GM18517 (cell line): ENCODE data around the gene NPDC1.
"Not testable (repeated sequence)": the region's sequence is repeated elsewhere in the genome, so short reads cannot be mapped to it uniquely, and the experiment has no call there.

Source experiments
- ATAC-seq: cut with Tn5 transposase; IDR thresholded peaks from one replicate; pipeline ENCODE4 v1.9.1; 2021; ENCODE audit warnings: mild to moderate bottlenecking, moderate library complexity; ENCODE audit not compliant: unreplicated experiment

Gene NPDC1

DNA sequence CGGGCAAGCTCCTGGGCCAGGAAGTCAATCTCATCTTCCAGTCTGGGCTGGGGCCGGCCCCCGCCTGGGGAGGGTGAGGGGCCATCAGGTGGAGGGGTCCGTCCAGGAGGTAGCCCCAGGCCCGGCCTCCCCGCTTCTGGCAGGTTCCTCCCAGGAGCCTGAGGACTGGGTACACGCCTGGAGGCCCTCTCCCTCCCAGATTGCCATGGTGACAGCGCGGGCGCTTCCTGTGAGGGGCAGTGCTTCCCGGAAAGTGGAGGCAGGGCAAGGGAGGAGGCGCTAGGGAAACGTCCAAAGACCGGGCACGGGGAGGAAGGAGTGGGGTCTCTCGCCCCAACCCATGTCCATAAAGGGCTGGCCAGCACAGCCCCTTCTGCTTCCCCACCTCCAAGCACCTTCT, 4.9 kb downstream of the NPDC1 start:
- no peak for ATAC-seq

DNA sequence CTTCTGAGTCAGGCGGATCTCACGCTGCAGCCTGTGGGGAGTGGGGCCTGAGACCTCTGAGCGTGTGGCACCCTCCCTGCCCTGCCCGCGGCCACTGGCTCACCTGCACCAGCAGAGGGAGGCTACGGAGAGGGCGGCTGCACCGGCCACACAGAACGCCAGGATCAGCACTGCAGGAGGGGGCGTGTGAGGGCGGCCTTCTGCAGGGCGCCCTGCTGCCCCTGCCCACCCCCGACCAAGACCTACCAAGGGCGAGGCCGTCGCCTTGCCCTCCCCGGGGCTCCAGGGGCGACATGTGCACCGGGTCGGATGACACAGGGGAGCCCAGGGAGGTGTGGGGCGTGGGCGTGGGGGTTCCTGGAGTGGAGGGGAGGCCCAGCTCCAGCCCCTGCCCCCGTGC, 5.4 kb downstream of the NPDC1 start:
- no peak for ATAC-seq

DNA sequence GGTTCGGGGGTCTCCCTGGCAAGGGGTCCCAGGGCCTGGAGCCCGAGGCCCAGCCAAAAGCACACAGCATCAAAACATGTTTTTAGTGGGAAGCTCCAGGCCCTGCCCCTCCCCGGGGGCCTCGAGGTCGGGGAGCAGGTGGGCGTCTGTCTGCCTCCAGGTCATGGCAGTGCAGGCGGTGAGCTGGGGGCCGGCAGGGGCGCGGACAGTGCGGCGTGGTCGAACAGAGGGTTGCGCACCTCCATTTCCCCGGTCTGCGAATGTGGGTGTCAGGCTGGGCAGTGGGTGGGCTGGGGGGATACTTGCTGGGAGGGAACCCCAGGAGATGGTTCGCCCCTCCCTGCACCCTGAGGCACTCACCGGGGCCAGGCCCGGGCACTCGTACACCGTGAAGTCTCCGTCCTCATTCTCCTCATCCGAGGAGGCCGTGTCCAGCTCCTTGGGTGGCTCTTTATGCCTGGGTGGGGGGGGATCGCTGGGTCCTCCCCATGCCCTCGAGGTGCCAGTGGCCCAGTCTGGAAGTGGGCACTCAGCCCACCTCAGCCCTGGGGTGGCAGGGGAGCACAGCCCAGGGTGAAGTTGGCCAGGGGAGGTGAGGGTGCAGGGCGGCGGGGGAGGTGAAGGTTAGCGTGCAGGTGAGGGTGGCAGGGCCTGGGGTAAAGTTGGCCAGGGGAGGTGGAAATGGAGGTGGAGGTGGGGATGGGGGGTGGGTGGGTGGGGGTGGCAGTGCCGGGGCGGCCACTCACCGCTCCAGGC, 6.2 kb downstream of the NPDC1 start:
- ATAC-seq: no peak

DNA sequence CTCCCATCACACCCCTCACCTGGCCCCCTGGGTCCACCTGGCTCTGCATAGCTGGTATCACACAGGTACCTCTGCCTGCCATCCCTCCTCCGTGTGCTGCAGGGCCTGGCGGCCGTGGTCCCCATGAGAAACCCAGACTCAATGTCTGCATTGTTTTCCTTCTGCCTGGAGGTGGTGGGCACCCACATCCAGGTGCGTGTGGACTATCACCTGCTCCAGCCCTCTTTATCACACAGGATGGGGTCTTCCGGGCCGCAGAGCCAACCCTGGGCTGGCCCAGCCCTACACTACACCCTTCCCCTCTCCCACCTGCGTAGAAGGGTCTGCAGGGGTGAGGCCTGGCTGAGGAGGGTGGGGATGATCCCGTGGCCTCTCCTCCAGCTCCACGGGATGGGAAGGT, 7.1 kb downstream of the NPDC1 start:
- no peak for ATAC-seq

DNA sequence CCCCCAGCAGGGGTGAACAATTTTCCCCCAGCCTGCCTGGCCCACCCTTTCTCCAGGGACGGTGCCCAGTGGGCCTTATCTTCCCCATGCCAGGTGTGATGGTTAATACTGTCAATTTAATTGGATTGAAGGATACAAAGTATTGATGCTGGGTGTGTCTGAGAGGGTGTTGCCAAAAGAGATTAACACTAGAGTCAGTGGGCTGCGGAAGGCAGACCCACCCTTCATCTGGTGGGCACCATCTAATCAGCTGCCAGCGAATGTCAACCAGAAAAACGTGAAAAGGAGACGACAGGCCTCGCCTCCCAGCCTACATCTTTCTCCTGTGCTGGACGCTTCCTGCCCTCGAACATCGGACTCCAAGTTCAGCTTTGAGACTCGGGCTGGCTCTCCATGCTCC, 8.5 kb downstream of the NPDC1 start:
- no peak for ATAC-seq

DNA sequence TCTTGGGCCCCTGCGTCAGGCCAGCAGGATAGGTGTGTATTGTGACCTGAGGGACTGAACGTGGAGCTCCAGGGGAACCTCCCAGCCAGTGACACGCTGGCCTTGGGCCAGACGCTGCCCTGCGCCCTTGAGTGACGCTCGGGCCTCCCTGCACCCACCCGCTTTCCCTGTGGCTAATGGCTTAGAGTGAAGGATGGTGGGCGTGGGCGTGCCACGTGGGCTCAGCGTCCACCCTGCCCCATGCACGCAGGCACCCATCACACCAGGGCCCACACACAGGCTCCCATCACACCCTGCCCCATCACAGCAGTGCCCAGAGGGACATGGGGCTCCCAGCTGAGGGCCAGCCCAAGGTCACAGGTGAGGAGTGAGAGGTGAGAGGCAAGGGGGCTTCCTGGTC, 8.9 kb downstream of the NPDC1 start:
- no peak for ATAC-seq

DNA sequence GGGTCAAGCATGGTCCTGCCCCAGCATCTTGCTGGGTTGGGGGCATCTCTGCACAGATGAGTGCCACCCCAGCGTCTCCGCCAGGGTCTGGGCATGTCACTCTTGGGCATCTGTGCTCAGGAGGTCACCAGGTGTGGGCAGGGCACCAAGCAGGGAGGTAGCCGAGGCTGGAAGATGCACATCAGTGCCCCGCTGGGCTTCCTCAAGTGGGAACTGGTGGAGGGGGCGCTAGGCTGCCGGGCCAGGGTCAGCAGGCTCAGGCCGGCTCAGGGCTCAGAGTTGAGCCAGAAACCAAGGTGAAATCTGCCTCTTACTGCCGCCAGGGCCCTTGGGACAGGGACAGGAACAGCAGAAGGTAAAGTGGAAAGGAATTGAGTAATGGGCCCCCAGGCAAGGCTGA, 10.0 kb downstream of the NPDC1 start:
- no peak for ATAC-seq

DNA sequence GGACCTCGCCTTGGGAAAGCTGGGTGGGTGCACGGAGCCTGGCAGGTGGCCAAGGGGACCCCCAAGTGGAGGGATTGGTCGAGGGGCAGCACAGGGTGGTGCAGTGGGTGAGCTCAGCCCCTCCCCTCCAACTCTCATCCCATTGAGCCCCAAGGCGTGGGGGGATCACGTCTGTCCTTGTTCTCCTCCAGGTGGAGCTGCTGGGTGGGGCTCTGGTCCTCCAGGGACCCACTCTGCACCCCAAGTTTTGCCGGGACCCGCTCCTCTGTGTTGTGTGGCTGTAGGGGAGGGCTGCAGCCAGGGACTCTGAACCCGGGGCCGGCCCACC, 10.5 kb downstream of the NPDC1 start:
- ATAC-seq: no peak

DNA sequence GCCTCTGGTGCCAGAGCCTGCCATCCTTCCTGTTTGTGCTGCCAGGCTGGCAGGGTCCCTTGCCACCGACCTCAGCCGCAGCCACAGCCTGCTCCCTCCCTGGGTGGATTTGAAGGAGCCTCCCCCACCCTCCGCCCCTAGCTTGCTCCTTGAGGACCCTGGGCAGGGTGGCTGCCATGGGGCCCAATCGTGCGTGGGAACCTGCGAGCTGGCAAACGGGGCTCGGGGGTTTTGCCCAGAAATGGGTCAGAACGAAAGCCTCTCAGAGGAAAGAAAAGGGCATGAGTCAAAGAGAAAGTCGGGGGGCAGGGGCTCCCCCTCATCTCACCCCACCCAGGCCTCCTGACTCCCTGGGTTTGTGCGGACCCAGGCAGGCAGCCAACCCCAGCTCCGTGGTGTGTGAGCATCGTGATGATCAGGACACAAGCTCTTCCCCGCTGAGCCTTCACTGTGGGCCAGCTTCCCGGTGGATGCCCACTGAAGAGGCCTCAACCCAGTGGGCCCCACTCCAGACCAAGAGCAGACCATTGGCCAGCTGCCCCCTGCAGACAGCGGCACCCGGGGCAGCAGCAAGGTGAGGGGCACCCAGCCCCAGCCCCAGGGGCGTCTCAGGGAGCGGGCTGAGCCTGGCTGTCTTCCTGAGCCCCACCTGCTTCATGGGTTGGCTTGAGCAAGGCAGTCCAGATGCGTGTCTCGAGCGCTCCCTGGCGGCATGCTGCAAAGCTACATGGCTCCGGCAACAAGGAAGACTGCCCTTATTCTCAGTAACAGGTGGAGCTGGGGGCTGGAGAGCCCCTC, 11.1 kb downstream of the NPDC1 start:
- peak; percentile 54 for ATAC-seq

DNA sequence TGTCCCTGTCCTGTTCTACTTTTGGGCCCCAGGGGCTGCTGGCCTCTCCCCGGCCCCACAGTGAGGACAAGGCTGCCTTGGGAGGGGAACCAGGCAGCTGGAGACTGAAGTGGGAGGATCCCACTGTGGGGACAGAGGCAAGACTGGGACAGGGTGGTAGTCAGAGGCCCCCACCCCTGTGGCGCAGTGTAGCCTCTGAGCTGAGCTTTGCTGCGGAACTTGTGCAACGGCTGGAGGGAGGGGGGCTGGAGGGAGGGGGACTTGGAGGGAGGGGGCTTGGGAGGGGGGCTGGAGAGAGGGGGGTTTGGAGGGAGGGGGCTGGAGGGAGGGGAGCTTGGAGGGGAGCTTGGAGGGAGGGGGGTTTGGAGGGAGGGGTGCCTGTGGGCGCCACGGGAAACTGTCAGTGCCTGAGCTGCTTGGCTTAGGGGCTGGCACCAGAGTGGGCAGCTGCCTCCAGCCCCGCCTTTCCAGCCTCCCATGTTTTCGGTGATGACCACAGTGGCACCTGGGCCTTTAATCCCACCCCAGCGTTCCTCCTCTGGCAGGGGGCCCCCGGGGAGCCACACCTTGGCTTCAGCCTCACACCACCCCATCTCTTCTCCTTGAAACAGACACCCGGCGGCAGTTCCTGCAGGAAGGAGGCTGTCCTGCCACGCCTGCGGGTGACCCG, 11.8 kb downstream of the NPDC1 start:
- ATAC-seq: no peak

DNA sequence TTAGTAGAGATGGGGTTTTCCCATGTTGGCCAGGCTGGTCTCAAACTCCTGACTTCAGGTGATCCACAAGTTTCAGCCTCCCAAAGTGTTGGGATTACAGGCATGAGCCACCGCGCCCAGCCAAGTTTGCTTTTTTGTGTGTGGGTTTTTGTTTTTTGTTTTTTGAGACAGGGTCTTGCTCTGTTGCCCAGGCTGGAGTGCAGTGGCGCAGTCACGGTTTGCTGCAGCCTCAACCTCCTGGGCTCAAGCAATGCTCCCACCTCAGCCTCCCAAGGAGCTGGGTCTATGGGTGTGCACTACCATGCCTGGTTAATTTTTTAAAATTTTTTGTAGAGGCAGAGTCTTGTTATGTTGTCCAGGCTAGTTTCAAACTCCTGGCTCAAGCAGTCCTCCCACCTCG, 12.5 kb downstream of the NPDC1 start:
- ATAC-seq: not testable (repeated sequence)

DNA sequence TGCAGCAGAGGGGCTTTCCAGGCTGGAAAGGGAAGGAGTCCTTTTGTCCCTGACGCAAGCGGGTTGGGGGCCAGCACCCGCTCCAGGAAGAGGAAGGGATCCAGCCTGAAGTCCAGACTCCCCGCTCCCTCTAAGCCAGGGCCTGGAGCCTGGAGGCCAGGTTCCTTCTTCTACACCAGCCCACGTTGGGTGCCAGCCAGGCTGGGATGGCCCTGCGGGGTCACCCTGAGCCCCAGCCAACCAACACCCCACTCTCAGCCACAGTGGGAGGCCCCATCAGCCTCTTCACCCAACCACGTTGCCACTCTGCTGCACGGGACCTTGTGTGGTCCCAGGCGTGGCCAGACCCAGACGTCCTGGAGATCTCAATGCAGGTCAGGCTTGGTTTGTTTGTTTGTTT, 13.1 kb downstream of the NPDC1 start:
- no peak for ATAC-seq

DNA sequence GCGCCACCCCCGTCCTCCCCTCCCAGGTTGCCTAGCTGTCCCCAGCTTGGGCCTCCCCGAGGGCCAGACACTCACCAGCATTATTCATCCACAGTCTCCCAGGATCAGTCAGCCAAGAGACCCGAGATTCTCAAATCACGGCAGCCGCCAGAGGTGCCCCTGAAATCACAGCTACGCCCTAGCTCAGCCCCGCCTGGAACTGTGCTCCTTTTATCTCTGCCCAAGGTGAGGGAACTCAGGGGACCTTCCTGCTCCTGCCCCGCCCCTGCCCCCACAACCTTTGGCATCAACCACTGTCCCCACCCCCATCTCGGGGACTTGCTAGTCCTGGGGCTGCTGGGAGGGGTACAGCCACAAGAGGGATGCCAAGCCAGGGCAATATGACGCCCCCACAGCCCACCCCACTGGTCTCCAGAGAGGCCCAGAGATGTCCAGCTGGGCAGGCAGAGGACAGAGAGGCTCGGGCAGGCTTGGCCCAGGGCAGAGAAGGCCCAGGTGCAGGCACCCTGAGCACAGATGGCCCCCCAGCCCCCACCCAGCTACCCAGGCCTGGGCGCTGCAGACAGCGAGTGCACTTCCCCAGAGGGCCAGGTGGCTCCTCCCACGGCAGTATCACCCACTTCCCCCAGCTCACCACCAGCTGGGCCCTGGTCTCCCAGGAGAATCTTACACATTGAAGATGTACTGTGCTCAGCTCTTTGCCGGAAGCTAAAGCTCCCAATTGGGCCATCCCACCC, 13.9 kb downstream of the NPDC1 start, which contains the start of gene FUT7:
Gene FUT7 (minus strand): TSS at position 185 of the 737 bp plus-strand sequence. CDS start 97 bp downstream, at position 88.
- ATAC-seq: no peak

DNA sequence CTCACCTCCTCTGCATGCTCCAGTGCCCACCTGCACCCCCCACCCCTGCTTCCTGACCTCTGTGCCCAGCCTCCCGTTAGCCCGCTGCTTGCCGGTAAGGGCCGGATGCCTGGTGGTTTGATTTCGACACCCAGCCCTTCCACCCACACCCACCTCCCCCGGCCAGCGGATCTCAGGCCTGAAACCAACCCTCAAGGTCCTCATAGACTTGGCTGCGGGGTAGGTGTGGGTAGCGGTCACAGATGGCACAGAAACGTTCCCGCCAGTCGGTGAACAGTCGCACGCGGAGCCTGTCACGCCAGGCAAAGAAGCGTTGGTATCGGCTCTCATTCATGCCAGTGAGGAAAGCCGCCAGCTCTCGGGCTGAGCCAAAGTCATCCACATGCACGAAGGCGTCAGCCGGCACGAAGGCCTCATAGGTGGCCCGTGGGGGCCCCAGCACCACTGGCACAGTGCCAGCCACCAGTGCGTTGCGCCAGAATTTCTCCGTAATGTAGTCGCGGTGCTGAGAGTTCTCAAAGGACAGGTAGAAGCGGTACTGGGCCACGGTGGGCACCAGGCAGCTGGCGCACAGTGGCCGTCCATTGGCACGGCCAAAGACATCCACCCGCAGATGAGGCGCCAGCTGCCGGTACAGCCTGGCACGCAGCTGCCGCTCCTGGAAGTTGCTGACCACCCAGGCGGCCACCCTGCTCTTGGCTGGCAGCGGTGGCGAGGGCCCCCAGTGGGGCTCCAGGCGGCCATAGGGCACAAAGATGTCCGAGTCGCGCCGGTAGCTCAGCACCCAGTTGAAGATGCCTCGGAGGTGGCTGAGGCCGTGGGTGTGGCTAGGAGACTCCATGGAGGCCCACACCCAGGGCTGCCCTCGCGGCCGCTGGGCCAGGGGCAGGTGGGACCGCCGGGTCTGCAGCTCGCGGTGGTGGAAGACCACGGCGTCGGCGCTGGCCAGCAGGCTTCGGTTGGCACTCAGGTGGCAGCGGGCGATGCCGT, 15.1 kb downstream of the NPDC1 start:
- no peak for ATAC-seq

DNA sequence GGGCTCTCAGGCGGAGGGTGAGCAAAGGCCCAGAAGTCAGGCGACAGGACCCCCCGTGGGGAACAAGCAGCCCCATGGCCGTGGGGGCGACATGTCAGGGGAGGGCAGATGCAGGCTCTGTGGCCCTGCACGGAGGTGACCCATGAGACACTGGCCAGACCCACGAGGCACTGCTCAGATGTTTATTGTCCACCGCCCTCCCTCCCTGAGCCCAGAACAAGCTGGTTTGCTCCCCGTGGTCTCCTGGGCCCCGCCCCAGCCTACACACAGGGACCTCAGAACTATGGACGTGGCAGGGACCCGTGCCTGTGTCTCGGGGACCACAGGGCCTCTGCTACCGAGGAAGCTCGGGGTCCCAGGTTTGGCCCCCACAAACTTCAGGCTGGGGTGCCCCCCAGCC, 16.0 kb downstream of the NPDC1 start:
- no peak for ATAC-seq

DNA sequence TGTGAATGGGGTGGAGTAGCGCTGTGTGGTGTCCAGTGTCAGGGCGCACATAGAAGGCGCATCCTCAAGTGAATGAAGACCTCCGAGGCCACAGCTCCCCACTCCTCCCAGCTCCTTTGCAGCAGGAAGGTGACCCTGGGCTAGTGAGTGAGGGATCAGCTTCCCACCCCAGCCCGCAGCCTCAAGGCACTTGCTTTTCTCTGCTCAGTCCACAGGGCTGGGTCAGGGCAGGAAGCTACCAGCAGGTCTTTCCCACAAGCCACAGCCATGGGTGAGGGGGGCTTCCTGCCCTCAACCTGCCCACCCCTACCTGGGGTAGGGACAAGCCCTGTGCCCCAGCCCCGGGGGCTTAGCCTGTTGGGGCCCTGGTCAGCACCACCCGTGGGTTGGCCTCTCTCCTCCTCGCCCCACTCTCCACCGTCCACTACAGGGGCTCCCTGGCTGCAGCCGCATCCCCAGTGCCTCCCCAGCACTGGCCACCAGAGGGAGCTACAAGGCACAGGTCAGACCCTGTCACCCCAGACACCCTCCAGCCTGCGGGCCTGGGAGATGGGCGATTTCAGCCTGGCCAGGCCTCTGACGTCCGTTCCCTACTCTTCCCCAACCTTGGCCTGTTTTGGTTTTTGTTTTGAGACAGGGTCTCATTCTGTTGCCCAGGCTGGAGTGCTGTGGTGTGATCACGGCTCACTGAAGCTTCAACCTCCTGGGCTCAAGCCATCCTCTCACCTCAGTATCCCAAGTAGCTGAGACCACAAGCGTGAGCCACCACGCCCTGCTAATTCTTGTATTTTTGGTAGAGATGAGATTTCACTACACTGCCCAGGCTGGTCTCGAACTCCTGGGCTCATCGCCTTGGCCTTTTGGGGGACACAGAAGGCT, 16.7 kb downstream of the NPDC1 start:
- ATAC-seq: peak; percentile 42

DNA sequence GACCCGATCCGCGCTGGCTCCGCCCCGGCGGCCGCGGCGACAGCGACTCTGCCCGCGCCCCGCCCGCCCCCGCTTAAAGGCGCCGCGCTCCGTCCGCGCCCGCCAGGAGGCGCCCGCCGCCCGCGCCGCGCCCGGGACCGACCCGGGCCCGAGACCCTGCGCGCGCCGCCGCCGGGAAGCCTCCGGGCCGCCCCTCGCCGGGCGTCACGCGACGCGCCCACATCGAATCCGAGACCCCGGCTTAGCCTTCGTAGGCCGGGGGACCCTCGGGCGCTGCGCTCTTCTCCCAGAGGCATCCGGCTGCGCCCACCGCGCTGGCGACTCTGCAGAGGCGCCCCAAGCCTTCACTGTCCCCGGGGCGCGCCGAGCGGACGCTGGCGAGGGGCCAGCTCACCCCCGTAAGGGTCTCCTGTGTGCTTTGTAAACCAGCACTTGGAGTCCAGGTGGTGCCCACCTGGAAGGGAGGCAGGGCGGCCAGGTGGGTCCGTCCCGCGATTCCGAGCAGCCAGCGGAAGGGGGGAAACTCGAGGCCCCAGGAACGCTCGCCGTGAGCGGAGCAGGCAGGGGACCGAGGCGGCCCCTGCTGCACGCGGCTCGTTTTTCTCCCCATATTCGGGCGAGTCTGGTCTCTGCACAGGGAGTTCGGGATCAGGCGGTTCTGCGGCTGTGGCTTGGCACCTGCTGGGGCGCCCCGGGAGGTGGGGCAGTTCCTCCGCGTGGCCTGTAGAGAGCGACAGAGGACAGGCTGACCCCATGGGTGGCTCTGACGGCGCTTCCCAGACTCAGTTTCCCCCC, 17.5 kb downstream of the NPDC1 start:
- ATAC-seq: no peak
